ENCODE results near the gene NOP56.

Gene NOP56

DNA sequence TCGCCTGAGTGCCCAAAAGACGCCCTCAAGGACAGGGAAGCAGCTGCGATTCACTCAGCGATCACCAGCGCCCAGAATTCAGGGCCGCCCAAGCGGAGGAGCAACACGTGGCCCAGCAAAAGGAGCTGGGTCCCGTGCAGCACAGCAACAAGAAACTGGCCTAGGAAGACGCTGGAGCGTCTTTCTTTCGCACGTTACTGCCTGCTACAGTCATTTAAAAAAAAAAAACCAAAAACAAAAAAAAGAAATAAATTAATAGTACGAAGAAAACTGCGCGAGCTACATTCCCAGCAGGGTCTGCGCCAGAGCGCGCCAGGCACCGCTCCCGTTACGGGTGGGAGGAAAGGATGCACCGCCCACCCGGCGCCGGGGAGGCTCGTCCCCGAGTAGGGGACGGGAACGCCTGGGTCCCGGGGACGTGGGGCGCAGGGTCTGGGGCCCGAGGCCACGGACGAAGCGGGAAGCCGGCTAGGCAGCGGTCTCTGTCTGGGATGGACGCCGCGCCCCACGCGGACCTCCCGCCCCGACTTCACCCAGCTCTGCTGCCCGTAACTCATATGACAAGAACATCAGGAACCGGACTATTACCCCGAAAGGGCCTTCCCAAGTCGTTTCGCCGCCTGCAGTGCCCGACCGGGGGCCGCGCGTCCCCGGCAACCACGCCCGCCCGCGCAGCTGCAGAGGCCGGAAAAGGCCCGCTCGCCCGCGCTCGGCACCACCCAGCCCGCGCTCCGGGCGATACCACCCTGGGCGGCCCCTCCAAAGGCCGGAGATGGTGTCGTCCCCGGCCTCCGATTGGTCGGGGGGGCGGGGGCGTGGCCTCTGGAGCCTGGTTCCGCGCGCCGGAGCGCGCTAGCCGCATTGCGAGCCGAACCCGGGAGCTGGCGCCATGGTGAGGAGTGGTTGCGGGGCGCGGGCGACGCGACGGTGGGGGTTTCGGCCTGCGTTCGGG, at the start of gene NOP56:
Gene NOP56 (plus strand): TSS at position 861 of the 952 bp plus-strand sequence. CDS start 29 bp downstream, at position 890.
- TF ChIP-seq CTCF (IDR thresholded peaks at IDR 0.05; ENCODE audit: borderline replicate concordance, insufficient read depth, low read depth, low read length): no peak
- H3K4me3 ChIP-seq (ENCODE audit: low read depth, low read length): peak within 1 kb of the TSS; percentile 90

DNA sequence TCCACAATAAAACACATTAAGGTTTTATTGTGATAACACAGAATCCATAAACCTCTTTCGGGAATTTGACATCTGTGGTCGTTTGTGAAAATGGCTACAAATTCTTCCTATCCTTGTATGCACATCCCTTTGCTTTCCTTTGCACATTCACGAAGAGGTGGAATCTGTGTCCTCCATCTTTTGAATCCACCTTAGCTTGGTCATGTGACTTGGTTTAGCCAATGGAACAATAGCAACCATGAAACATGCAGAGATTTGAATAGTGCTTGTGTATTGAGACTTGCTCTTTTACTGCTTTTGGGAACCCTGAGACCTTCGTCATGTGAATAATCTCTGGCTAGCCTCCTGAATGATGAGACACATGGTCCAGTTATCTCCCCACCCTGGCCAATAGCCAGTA, 49.7 kb upstream of the NOP56 start:
- H3K4me3 ChIP-seq (ENCODE audit: low read depth, low read length): no peak overlapping the region
- no peak for TF ChIP-seq CTCF (IDR thresholded peaks at IDR 0.05; ENCODE audit: borderline replicate concordance, insufficient read depth, low read depth, low read length)

DNA sequence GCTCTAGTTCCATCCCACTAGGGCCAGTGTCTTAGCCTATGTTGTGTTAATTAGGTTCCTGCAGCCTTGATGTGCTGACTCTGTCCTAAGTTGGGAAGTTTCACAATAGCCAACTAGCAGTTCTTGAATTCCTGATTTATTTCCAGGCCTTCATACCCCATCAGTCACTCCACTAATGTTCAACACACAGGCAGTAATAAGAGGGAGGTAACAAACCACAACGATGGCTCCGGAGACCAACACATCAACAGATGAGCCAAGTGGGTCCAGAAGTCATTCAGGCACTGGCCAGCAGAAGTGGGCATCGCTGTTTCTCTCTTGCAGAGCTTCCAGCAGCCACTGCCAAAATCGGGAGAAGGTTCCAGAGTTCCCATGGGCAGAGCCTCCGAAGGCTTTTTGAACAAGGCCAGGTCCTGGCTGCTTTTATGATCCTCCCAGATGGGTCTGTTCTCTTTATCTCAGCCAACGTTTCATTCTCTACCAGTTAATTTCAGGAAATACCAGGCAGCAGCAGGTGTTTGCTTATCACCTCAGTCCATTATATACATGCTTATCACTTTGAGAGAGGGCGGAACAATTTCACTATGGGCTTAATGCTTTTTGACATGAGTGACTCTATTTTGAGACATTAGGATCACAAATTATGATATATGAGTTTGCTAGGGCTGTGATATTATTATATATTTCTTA, 48.5 kb upstream of the NOP56 start:
- H3K4me3 ChIP-seq (ENCODE audit: low read depth, low read length): no peak overlapping the region
- no peak for TF ChIP-seq CTCF (IDR thresholded peaks at IDR 0.05; ENCODE audit: borderline replicate concordance, insufficient read depth, low read depth, low read length)

GRCh38 chr20:2604506-2604835, 48.0 kb upstream of the NOP56 start:
- H3K4me3 ChIP-seq (ENCODE audit: low read depth, low read length): no peak overlapping the region
- no peak for TF ChIP-seq CTCF (IDR thresholded peaks at IDR 0.05; ENCODE audit: borderline replicate concordance, insufficient read depth, low read depth, low read length)

DNA sequence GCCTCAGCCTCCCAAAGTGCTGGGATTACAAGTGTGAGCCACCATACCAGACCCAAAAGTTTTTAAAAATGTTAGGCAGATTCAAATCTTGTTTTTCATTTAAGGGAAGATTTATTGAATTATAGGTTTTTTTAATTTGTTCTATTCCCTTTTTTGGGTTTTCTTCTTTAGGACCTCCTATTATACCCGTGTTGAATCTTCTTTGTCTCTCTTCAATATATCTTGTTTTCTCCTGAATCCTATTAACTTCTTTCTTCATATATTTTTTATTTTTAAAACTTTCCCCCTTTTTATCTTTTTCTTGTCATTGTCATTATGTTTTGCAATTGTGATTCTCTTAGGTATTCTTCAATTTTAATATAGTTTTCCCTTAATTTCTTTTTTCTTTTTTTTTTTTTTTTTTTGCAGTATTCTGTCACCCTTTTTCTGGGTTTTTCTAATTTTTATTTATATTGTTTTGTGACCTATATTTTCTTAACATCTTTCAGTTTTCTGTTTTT, 45.9 kb upstream of the NOP56 start:
- no peak for TF ChIP-seq CTCF (IDR thresholded peaks at IDR 0.05; ENCODE audit: borderline replicate concordance, insufficient read depth, low read depth, low read length)

GRCh38 chr20:2610326-2610725, 42.1 kb upstream of the NOP56 start:
- no peak for TF ChIP-seq CTCF (IDR thresholded peaks at IDR 0.05; ENCODE audit: borderline replicate concordance, insufficient read depth, low read depth, low read length)
- no peak overlapping the region for H3K4me3 ChIP-seq (ENCODE audit: low read depth, low read length)

More for the DNA sequence above, 45.9 kb upstream of the NOP56 start:
- H3K4me3 ChIP-seq (ENCODE audit: low read depth, low read length): no peak overlapping the region
